HCT116 (cell line): ENCODE results near the gene GRIN1. TPM values are rescaled to one million over a fixed set of nuclear protein-coding genes. Genes with fewer than 3 reads are reported as not detected.

ENCODE experiments used
- ATAC-seq: fragments of 200-7000 bp; cut with Tn5 transposase; 2 replicates; pipeline ENCODE4 v1.9.1; 2020; ENCODE audit warnings: mild to moderate bottlenecking, moderate library complexity
- BruUV-seq: library from RNA; stranded (reverse); fragments of 400-500 nt; replicated peaks from 2 replicates; lab custom pipeline; 2021; lab: Mats Ljungman, UMichigan
- CTCF ChIA-PET: fragments of 300-600 bp; sonication (Branson Sonifier 250); formaldehyde crosslinking; loops from one replicate; lab custom pipeline; 2021; ENCODE audit warnings: antibody characterized with exemption; lab: Charles Lee
- POLR2A ChIA-PET: fragments of 300-600, 350-600 bp; sonication (Branson Sonifier 250); formaldehyde crosslinking; loops from one replicate; lab custom pipeline; 2021; ENCODE audit warnings: antibody characterized with exemption; lab: Charles Lee
- RAD21 ChIA-PET, 2 experiments: fragments of 300-600 bp; sonication (Branson Sonifier 250); formaldehyde crosslinking; loops; one replicate each; lab custom pipeline; 2023; ENCODE audit warnings: low total read pairs in 2 of 2; ENCODE audit not compliant: uncharacterized antibody in 2 of 2, unreplicated experiment in 2 of 2, low non-redundant PET in 1 of 2; lab: Charles Lee
- DNase-seq: peaks from one replicate; pipeline ENCODE4 v3.0.0-alpha.2; 2010; ENCODE audit warnings: low read depth, low spot score
- H2AFZ ChIP-seq: fragments of 200-600 bp; shearing (Covaris generic), sonication (generic); 2 replicates; pipeline ENCODE4 v1.6.1; 2017; ENCODE audit warnings: low read depth, mixed run types, mixed read lengths, antibody characterized with exemption, low read length; ENCODE audit not compliant: poor library complexity, severe bottlenecking
- H3K27ac ChIP-seq: 2 replicates; pipeline ENCODE4 v1.5.1; 2012; ENCODE audit warnings: low read depth, low read length
- H3K27me3 ChIP-seq: fragments of 200-600 bp; sonication (generic); 2 replicates; pipeline ENCODE4 v1.6.1; 2016; ENCODE audit warnings: mixed run types, low read length, mixed read lengths; ENCODE audit not compliant: insufficient read depth
- H3K36me3 ChIP-seq, 2 experiments: fragments of 200-500 bp in 1 of 2; fragments of 200-600 bp in 1 of 2; sonication (Bioruptor generic) in 1 of 2; sonication (generic) in 1 of 2; 2 replicates each; pipeline versions ENCODE4 v1.5.1 to v1.6.1; 2014 to 2016; ENCODE audit warnings: low read length in 2 of 2, inconsistent platforms in 1 of 2, mixed read lengths in 1 of 2, mixed run types in 1 of 2; ENCODE audit not compliant: insufficient read depth in 2 of 2, control insufficient read depth in 1 of 2
- H3K4me1 ChIP-seq, 2 experiments: fragments of 200-600 bp in 1 of 2; sonication (generic) in 1 of 2; 2 replicates each; pipeline versions ENCODE4 v1.5.1 to v1.6.1; 2012 to 2017; ENCODE audit warnings: low read length in 2 of 2, inconsistent platforms in 1 of 2, mild to moderate bottlenecking in 1 of 2, mixed read lengths in 1 of 2, mixed run types in 1 of 2, moderate library complexity in 1 of 2; ENCODE audit not compliant: insufficient read depth in 2 of 2, control insufficient read depth in 1 of 2
- H3K4me2 ChIP-seq: fragments of 200-600 bp; sonication (generic); 2 replicates; pipeline ENCODE4 v1.6.1; 2017; ENCODE audit warnings: mixed run types, low read length, mixed read lengths
- H3K4me3 ChIP-seq, 2 experiments: fragments of 200-600 bp in 1 of 2; sonication (generic) in 1 of 2; replicated peaks in 1 of 2; 2 replicates each; pipeline ENCODE4 v1.5.1; 2011 to 2016; ENCODE audit warnings: low read length in 2 of 2, control low read depth in 1 of 2, low read depth in 1 of 2, mild to moderate bottlenecking in 1 of 2, mixed read lengths in 1 of 2, mixed run types in 1 of 2
- H3K79me2 ChIP-seq: fragments of 200-600 bp; sonication (generic); 2 replicates; pipeline ENCODE4 v1.6.1; 2017; ENCODE audit warnings: mild to moderate bottlenecking, mixed run types, low read length, moderate library complexity, mixed read lengths; ENCODE audit not compliant: insufficient read depth
- H3K9ac ChIP-seq: fragments of 200-600 bp; sonication (generic); 2 replicates; pipeline ENCODE4 v1.6.1; 2016; ENCODE audit warnings: low read length, mixed read lengths
- H3K9me2 ChIP-seq: fragments of 200-600 bp; sonication (generic), shearing (Covaris generic); 2 replicates; pipeline ENCODE4 v1.6.1; 2017; ENCODE audit warnings: mixed run types, mild to moderate bottlenecking, moderate library complexity; ENCODE audit not compliant: insufficient read depth
- H3K9me3 ChIP-seq, 2 experiments: fragments of 200-500 bp in 1 of 2; fragments of 200-600 bp in 1 of 2; sonication (Bioruptor generic) in 1 of 2; sonication (generic) in 1 of 2; 2 replicates each; pipeline ENCODE4 v1.6.1; 2014 to 2017; ENCODE audit warnings: low read length in 2 of 2, mixed read lengths in 2 of 2, inconsistent platforms in 1 of 2, low read depth in 1 of 2, mild to moderate bottlenecking in 1 of 2, mixed run types in 1 of 2, moderate library complexity in 1 of 2; ENCODE audit not compliant: control insufficient read depth in 1 of 2, insufficient read depth in 1 of 2
- H4K20me1 ChIP-seq: fragments of 200-600 bp; sonication (generic), shearing (Covaris generic); 2 replicates; pipeline ENCODE4 v1.6.1; 2017; ENCODE audit warnings: mixed run types, mild to moderate bottlenecking, moderate library complexity; ENCODE audit not compliant: insufficient read depth
- CEBPB ChIP-seq: IDR thresholded peaks from 2 replicates; pipeline ENCODE4 v1.6.1; 2012; ENCODE audit warnings: low read depth
- EZH2 ChIP-seq: fragments of 200-600 bp; sonication (generic); IDR thresholded peaks from 2 replicates; pipeline ENCODE4 v1.6.1; 2017; ENCODE audit warnings: antibody characterized with exemption, mixed run types
- TCF7L2 ChIP-seq: IDR thresholded peaks from 2 replicates; pipeline ENCODE4 v1.7.0; 2011; ENCODE audit warnings: borderline replicate concordance, inconsistent platforms; ENCODE audit not compliant: insufficient read depth, insufficient read length; ENCODE audit errors: extremely low read depth
- ZFX ChIP-seq: fragments of 450-650 bp; IDR thresholded peaks from 2 replicates; pipeline ENCODE4 v1.6.1; 2017
- ZNF274 ChIP-seq: fragments of 200-500 bp; sonication (Bioruptor generic); IDR thresholded peaks from 2 replicates; pipeline ENCODE4 v1.6.1; 2014; ENCODE audit warnings: mild to moderate bottlenecking, low read depth, low read length, inconsistent platforms
- intact Hi-C: fragments of 100-400 bp; cut with micrococcal nuclease; formaldehyde crosslinking; loops from 2 replicates; pipeline ENCODE4 v1.10.0; 2022
- total RNA-seq: library from RNA; stranded (reverse); gene quantifications from one replicate; pipeline ENCODE4 v1.2.1, GENCODE V29; 2021; ENCODE audit not compliant: unreplicated experiment
- TF ChIP-seq, protein P1 (sequence below), 3 experiments: fragments of 200-600 bp in 1 of 3; sonication (generic) in 1 of 3; IDR thresholded peaks in 2 of 3; conservative IDR thresholded peaks in 1 of 3; 2 replicates each; pipeline ENCODE4 v1.5.1; 2012 to 2017; ENCODE audit warnings: low read depth in 2 of 3, low read length in 2 of 3, antibody characterized with exemption in 1 of 3, borderline replicate concordance in 1 of 3, control low read depth in 1 of 3, mild to moderate bottlenecking in 1 of 3, mixed read lengths in 1 of 3, mixed run types in 1 of 3, moderate library complexity in 1 of 3; ENCODE audit not compliant: insufficient read depth in 1 of 3

Gene GRIN1
- total RNA-seq, 1 experiment from 2014 or later = 23.1 TPM

- no peaks in the 10 kb centered on the region for H3K9me2 ChIP-seq
- H3K9ac ChIP-seq = no peak overlapping the region
- no peak overlapping the region for H2AFZ ChIP-seq
- H3K4me1 ChIP-seq = peaks cover 7 to 53% of the 10 kb centered on the region in 2 experiments; a peak in 3 of 4 replicates
- ATAC-seq (peak; percentile 30), DNase-seq (no peak)
- no peaks in the 10 kb centered on the region for H4K20me1 ChIP-seq
- no peak overlapping the region for H3K27ac ChIP-seq
- no peaks in the 10 kb centered on the region for H3K36me3 ChIP-seq
- intact Hi-C loops = no loop called here
- TF ChIP-seq TCF7L2 (no peak), EZH2 (no peak), CEBPB (no peak), ZFX (no peak), ZNF274 (no peak)
- TF ChIP-seq, protein P1, sequence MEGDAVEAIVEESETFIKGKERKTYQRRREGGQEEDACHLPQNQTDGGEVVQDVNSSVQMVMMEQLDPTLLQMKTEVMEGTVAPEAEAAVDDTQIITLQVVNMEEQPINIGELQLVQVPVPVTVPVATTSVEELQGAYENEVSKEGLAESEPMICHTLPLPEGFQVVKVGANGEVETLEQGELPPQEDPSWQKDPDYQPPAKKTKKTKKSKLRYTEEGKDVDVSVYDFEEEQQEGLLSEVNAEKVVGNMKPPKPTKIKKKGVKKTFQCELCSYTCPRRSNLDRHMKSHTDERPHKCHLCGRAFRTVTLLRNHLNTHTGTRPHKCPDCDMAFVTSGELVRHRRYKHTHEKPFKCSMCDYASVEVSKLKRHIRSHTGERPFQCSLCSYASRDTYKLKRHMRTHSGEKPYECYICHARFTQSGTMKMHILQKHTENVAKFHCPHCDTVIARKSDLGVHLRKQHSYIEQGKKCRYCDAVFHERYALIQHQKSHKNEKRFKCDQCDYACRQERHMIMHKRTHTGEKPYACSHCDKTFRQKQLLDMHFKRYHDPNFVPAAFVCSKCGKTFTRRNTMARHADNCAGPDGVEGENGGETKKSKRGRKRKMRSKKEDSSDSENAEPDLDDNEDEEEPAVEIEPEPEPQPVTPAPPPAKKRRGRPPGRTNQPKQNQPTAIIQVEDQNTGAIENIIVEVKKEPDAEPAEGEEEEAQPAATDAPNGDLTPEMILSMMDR (IDR thresholded peaks at IDR 0.05 in 2 of 3, conservative IDR thresholded peaks at IDR 0.05 in 1 of 3; ENCODE audit: borderline replicate concordance in 1 of 3, insufficient read depth in 1 of 3, low read depth in 2 of 3, low read length in 2 of 3) = peak in 1 of 3 experiments; percentile 4; a peak in 1 of 6 replicates
- peak overlapping the region in 1 of 2 experiments; percentile 70; a peak in 3 of 4 replicates for H3K4me3 ChIP-seq
- ChIA-PET CTCF (interaction anchor here (1.1 to 1.5 kb wide), 2 partner anchors 10 to 76 kb away, joined by 3 to 7 read pairs; no protein-coding TSS in a partner anchor), RAD21 (interaction anchor here in 1 of 2 experiments (1.0 kb wide), 2 partner anchors 10 to 11 kb away, joined by 3 to 7 read pairs; no protein-coding TSS in a partner anchor), POLR2A (interaction anchor here (0.6 to 2.5 kb wide), 5 partner anchors 9 to 80 kb away, joined by 3 to 12 read pairs (median 4); partner anchors contain the start of genes LRRC26, SSNA1 and TUBB4B)
- H3K27me3 ChIP-seq = no peaks in the 10 kb centered on the region
- H3K9me3 ChIP-seq = no peaks in the 10 kb centered on the region
- H3K4me2 ChIP-seq = peak overlapping the region; percentile 98
- BruUV-seq = no TSS peak
- H3K79me2 ChIP-seq = no peaks in the 10 kb centered on the region
These were observed 22.0 kb downstream of the GRIN1 start for GRCh38 chr9:137160716-137161557.
